Panc1 (cell line): Measurements from ENCODE around the gene BCL2.

Experiments
- CTCF ChIP-seq: fragments of 450-650 bp; IDR thresholded peaks from 2 replicates; pipeline ENCODE4 v1.5.1; 2017; ENCODE audit warnings: mild to moderate bottlenecking
- POLR2AphosphoS5 ChIP-seq: IDR thresholded peaks from 2 replicates; pipeline ENCODE4 v1.6.1; 2012; ENCODE audit warnings: mild to moderate bottlenecking, low read depth, low read length, moderate library complexity
- TCF7L2 ChIP-seq: IDR thresholded peaks from 2 replicates; pipeline ENCODE4 v1.6.1; 2011; ENCODE audit warnings: mild to moderate bottlenecking, low read depth, low read length, inconsistent platforms
- TF ChIP-seq, protein P1 (sequence below), 2 experiments: IDR thresholded peaks; 2 replicates each; pipeline ENCODE4 v1.6.1; 2011 to 2012; ENCODE audit warnings: low read depth in 2 of 2, control low read depth in 1 of 2, low read length in 1 of 2, mild to moderate bottlenecking in 1 of 2, moderate library complexity in 1 of 2; ENCODE audit not compliant: insufficient read depth in 1 of 2

GRCh38 chr18:63149302-63149587 lies 170.3 kb downstream of the BCL2 start:
- no peak for TF ChIP-seq CTCF
- TF ChIP-seq TCF7L2 = no peak
- no peak for TF ChIP-seq POLR2AphosphoS5
- TF ChIP-seq, protein P1, sequence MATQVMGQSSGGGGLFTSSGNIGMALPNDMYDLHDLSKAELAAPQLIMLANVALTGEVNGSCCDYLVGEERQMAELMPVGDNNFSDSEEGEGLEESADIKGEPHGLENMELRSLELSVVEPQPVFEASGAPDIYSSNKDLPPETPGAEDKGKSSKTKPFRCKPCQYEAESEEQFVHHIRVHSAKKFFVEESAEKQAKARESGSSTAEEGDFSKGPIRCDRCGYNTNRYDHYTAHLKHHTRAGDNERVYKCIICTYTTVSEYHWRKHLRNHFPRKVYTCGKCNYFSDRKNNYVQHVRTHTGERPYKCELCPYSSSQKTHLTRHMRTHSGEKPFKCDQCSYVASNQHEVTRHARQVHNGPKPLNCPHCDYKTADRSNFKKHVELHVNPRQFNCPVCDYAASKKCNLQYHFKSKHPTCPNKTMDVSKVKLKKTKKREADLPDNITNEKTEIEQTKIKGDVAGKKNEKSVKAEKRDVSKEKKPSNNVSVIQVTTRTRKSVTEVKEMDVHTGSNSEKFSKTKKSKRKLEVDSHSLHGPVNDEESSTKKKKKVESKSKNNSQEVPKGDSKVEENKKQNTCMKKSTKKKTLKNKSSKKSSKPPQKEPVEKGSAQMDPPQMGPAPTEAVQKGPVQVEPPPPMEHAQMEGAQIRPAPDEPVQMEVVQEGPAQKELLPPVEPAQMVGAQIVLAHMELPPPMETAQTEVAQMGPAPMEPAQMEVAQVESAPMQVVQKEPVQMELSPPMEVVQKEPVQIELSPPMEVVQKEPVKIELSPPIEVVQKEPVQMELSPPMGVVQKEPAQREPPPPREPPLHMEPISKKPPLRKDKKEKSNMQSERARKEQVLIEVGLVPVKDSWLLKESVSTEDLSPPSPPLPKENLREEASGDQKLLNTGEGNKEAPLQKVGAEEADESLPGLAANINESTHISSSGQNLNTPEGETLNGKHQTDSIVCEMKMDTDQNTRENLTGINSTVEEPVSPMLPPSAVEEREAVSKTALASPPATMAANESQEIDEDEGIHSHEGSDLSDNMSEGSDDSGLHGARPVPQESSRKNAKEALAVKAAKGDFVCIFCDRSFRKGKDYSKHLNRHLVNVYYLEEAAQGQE (IDR thresholded peaks at IDR 0.05; ENCODE audit: insufficient read depth in 1 of 2, low read depth in 2 of 2, low read length in 1 of 2) = no peak
